ENCODE data around the gene MBP. TPM values are rescaled to one million over a fixed set of nuclear protein-coding genes. Genes with fewer than 3 reads are reported as not detected.

MBP gene
- total RNA-seq, 1 experiment from 2014 or later: 47.4 TPM

DNA sequence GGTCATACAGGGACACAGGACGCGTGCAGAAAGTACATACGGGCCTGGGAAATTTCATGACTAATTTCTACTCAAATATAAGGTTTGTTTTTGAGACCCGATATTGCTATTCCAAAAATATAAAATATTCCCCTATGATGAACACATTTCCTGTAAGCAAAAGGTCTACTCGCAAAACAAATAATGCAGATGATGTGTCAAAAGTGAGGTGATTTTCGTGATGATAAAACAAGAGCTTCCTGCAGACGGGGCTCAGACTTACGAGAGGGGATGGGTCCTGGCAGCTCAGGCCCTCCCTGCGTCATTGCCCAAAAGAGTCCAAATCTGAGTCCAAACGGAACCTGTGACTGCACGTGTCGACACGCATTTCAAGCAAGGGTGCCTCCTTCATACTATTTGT is 62.7 kb downstream of the MBP start:
- peaks cover 7% of the 10 kb centered on the region for H3F3A ChIP-seq (ENCODE audit: low read length, unreplicated experiment)
- peaks cover 84% of the 10 kb centered on the region for H3K4me1 ChIP-seq (ENCODE audit: insufficient read depth, low read length)
- no peaks in the 10 kb centered on the region for H3K27me3 ChIP-seq (ENCODE audit: low read length)
- no peak overlapping the region for H2AFZ ChIP-seq (ENCODE audit: low read length)
- DNase-seq (peak; percentile 76), ATAC-seq (peak; percentile 2; the same call in 1 of the 2 replicates)
- H4K20me1 ChIP-seq (ENCODE audit: low read length): no peaks in the 10 kb centered on the region
- intact Hi-C loops (cut with micrococcal nuclease): loop anchor here (2.0 to 5.0 kb wide), 2 partner anchors 15 to 142 kb away; no protein-coding TSS in a partner anchor
- CTCF ChIA-PET: interaction anchor here (2.8 kb wide), 1 partner anchor 141 kb away, joined by 12 read pairs; no protein-coding TSS in a partner anchor
- peak overlapping the region; percentile 99 for H3K27ac ChIP-seq (ENCODE audit: low read length)
- POLR2A ChIA-PET (ENCODE audit: unreplicated experiment): interaction anchor here (0.6 to 0.9 kb wide), 2 partner anchors 62 to 63 kb away, joined by 3 read pairs; partner anchors contain the start of gene MBP
- H3K9me3 ChIP-seq (ENCODE audit: low read length): no peaks in the 10 kb centered on the region
- H3K79me2 ChIP-seq (ENCODE audit: low read length): peaks cover 57% of the 10 kb centered on the region
- H3K4me2 ChIP-seq (ENCODE audit: low read length): peak overlapping the region; percentile 61
- H3K4me3 ChIP-seq (ENCODE audit: low read length): no peak overlapping the region
- TF ChIP-seq EZH2phosphoT487 (IDR thresholded peaks at IDR 0.05; ENCODE audit: borderline replicate concordance, low read length): no peak
- TF ChIP-seq, protein P1, sequence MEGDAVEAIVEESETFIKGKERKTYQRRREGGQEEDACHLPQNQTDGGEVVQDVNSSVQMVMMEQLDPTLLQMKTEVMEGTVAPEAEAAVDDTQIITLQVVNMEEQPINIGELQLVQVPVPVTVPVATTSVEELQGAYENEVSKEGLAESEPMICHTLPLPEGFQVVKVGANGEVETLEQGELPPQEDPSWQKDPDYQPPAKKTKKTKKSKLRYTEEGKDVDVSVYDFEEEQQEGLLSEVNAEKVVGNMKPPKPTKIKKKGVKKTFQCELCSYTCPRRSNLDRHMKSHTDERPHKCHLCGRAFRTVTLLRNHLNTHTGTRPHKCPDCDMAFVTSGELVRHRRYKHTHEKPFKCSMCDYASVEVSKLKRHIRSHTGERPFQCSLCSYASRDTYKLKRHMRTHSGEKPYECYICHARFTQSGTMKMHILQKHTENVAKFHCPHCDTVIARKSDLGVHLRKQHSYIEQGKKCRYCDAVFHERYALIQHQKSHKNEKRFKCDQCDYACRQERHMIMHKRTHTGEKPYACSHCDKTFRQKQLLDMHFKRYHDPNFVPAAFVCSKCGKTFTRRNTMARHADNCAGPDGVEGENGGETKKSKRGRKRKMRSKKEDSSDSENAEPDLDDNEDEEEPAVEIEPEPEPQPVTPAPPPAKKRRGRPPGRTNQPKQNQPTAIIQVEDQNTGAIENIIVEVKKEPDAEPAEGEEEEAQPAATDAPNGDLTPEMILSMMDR (conservative IDR thresholded peaks at IDR 0.05; ENCODE audit: low read depth, low read length): no peak
- TF ChIP-seq EZH2 (IDR thresholded peaks at IDR 0.05; ENCODE audit: low read length, unreplicated experiment): no peak
- H3K9me2 ChIP-seq (replicated peaks; ENCODE audit: low read length): no peaks in the 10 kb centered on the region
- peak overlapping the region; percentile 92 for H3K9ac ChIP-seq (ENCODE audit: low read length)
- BruUV-seq (replicated peaks): no TSS peak
- H3K36me3 ChIP-seq (ENCODE audit: low read depth, low read length): peaks cover 3% of the 10 kb centered on the region

DNA sequence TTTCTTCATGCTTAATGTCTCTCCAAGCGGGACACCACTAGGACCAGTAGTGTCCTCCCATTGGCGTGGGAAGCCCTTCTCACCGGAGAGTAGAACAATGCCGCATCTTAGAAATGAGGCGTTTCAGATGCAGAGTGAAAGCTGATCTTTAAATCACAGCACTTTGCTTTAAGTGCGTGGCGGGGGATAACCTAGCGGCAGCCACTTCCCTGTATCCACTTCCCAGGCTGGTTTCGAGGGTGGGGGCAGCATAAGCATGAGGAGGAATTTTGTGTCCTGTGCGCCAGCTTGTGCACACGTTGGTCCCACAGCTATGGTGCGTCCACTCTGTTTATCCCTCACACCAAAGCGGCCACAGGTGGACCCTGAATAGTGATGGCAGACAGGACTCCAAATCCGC is 63.1 kb downstream of the MBP start:
- peak overlapping the region; percentile 99 for H3K27ac ChIP-seq (ENCODE audit: low read length)
- H3K4me2 ChIP-seq (ENCODE audit: low read length): peak overlapping the region; percentile 61
- H3K4me1 ChIP-seq (ENCODE audit: insufficient read depth, low read length): peaks cover 89% of the 10 kb centered on the region

More for the DNA sequence above, 63.1 kb downstream of the MBP start:
- Histone ChIP-seq H4K20me1 (ENCODE audit: low read length) (no peaks in the 10 kb centered on the region), H3K4me3 (ENCODE audit: low read length) (no peak overlapping the region), H3K36me3 (ENCODE audit: low read depth, low read length) (peaks cover 8% of the 10 kb centered on the region), H3K27me3 (ENCODE audit: low read length) (no peaks in the 10 kb centered on the region), H3K9me2 (replicated peaks; ENCODE audit: low read length) (no peaks in the 10 kb centered on the region), H3K79me2 (ENCODE audit: low read length) (peaks cover 53% of the 10 kb centered on the region), H3K9ac (ENCODE audit: low read length) (peak overlapping the region; percentile 92), H3F3A (ENCODE audit: low read length, unreplicated experiment) (peaks cover 10% of the 10 kb centered on the region), H2AFZ (ENCODE audit: low read length) (no peak overlapping the region), H3K9me3 (ENCODE audit: low read length) (peaks cover 4% of the 10 kb centered on the region; the same call in 1 of the 2 replicates)
- DNase-seq (no peak), ATAC-seq (no peak)
- intact Hi-C loops (cut with micrococcal nuclease): loop anchor here (2.0 to 5.0 kb wide), 2 partner anchors 15 to 143 kb away; no protein-coding TSS in a partner anchor
- BruUV-seq (replicated peaks): no TSS peak
- ChIA-PET CTCF (interaction anchor here (2.8 kb wide), 1 partner anchor 142 kb away, joined by 12 read pairs; no protein-coding TSS in a partner anchor), POLR2A (ENCODE audit: unreplicated experiment) (interaction anchor here (0.9 kb wide), 1 partner anchor 63 kb away, joined by 3 read pairs; the partner anchor contains the start of gene MBP)
- no peak for TF ChIP-seq EZH2phosphoT487 (IDR thresholded peaks at IDR 0.05; ENCODE audit: borderline replicate concordance, low read length)
- TF ChIP-seq, protein P1 (conservative IDR thresholded peaks at IDR 0.05; ENCODE audit: low read depth, low read length): no peak
- TF ChIP-seq EZH2 (IDR thresholded peaks at IDR 0.05; ENCODE audit: low read length, unreplicated experiment): no peak

All from PC-3 (cell line).